HG03378 (cell line): ENCODE results near the gene MYO10.
"Not testable (repeated sequence)": the region's sequence is repeated elsewhere in the genome, so short reads cannot be mapped to it uniquely, and the experiment has no call there.

ENCODE experiments used
- ATAC-seq: cut with Tn5 transposase; IDR thresholded peaks from one replicate; pipeline ENCODE4 v1.9.1; 2021; ENCODE audit warnings: mild to moderate bottlenecking, moderate library complexity; ENCODE audit not compliant: unreplicated experiment

Gene MYO10

DNA sequence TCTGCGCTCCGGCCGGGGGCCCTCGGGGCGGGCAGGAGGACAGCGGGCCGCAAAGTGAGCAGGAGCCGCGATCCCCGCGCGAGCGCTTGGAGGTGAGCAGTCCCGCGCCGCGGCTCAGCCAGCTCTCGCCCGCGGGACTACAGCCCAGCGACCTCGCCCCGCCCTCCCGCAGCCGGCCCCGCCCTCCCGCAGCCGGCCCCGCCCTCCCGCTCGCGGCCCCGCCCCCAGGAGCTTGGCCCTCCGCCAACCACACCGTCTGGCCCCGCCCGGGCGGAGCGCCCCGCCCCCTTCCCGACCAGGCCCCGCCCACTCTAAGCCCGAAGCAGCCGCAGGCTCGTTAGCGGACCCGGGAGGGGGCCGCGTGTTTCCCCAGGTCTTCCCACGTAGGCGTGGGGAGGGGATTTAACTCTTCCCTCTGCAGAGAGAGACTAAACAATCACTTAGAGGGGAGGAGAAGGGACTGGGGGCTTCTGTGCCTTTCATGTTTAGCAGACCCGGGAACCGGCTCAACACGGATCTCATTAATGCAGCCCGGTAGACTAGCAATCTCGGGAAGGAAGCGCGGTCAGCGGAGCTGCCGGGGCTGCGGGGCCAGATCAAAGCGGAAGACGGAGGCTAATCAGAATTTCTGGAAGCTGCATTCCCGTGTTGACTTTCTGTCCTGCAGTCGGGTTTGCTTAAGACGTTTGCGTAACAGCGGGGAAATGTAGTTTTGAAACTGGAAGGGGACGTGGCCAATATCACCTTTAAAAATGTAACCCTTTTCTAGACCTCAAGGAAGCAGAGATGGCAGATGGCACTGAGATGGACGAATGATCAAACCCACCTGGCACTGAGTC, at the start of gene MYO10:
Gene MYO10, minus strand, starts transcription at position 139 of the 839 bp plus-strand sequence. CDS start 480 bp downstream, outside the sequence.
- ATAC-seq = peak; percentile 39

DNA sequence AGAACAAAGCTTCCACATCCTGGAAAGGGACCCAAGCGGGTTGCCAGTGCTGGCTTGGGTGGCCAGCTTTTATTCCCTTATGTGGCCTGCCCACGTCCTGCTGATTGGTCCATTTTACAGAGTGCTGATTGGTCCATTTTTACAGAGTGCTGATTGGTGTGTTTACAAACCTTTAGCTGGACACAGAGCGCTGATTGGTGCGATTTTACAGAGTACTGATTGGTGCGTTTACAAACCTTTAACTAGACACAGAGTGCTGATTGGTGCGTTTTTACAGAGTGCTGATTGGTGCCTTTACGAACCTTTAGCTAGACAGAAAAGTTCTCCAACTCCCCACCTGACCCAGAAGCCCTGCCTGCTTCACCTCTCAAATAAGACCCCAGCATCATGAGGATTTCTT, 49.2 kb upstream of the MYO10 start:
- not testable (repeated sequence) for ATAC-seq

DNA sequence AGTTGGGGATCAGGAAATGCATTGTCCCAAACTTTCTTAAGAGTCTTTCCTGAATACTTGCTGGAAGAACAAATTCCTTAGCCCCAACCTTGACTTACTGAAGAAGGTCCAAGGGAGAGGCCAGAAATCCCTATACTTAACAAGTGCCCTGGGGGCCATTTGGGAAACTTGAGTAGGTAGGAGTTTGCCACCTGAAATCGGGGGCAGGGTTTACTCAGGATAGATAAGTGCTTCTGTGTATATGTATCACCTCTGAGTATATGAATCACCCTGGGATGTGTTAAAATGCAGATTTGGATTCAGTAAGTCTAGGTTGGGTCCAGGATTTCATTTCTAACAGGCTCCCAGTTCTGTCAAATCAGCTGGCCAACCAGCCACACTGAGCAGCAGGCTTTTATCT, 47.9 kb upstream of the MYO10 start:
- ATAC-seq = no peak

DNA sequence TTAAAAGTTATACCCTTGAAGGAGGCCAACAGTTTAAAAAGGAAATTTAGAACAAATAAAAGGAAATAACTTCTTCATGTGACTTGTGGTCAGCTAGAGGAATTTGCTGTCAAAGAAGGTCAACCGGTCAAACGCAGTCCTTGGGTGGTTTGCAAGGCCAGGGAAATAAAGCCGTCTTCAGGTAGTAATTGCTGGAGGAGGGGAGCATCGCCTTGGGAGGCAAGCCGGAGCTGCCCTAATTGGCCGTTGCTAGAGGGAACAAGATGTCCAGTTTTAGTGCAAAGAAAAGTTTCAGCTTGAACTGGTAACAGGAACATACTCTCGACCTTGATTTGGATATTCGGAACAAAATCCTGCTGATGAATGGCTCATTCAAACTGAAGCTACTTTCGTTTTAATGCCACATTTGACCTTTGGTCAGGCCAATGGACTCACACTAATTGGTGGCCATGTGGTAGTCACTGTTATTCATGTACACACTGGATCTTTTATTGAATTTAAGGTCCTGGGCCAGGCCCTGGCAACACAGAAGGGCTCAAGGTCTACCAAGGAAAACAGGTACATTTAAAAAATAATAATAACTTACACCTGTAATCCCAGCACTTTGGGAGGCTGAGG, 47.0 kb upstream of the MYO10 start:
- ATAC-seq = no peak

DNA sequence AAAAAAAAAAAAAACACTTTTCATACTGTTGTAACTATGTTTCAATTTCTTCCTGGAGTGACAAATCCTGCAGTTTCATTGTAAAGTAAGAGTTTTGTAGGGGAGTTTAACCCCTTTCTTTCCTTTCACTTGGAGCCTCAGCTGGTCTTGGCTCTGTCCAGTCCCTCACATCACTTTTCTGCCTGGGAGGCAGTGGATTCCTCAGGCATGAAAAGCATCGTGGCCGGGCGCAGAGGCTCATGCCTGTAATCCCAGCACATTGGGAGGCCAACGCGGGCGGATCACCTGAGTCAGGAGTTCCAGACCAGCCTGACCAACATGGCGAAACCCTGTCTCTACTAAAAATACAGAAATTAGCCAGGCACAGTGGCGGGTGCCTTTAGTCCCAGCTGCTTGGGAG, 45.6 kb upstream of the MYO10 start:
- ATAC-seq = no peak

DNA sequence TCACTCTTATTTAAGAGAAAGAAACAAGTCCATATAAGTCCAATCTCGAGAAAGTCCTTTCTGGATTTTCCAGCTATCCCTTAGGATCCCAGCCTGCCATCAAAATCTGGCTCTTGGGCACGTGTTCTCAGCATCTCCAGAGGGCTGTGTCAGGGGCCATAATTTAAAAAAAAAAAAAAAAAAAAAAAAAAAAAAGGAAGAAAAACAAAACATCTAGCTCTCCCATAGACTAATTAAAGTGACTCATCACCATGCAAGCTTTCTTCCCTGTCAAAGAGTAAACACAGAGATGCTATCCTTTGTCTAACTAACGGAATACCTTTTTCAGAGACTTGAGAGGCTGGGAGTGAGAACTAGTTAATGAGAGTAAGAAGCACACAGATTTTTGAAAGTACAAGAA, 44.9 kb upstream of the MYO10 start:
- ATAC-seq = no peak

DNA sequence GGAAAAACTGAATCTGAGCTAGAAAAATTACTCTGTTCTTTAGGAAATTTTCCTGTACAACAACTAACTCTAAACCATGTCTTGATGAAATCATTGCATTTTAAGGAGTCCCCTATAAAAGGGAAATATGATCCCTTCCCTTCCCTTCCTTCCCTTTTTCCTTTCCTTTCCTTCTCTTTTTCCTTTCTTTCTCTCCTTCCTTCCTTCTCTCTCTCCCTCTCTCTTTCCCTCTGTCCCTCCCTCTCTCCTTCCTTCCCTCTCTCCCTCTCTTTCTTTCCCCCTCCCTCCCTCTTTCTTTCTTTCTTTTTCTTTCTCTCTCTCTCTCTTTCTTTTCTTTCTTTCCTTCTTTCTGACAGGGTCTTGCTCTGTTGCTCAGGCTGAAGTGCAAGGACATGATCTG, 42.2 kb upstream of the MYO10 start:
- no peak for ATAC-seq

DNA sequence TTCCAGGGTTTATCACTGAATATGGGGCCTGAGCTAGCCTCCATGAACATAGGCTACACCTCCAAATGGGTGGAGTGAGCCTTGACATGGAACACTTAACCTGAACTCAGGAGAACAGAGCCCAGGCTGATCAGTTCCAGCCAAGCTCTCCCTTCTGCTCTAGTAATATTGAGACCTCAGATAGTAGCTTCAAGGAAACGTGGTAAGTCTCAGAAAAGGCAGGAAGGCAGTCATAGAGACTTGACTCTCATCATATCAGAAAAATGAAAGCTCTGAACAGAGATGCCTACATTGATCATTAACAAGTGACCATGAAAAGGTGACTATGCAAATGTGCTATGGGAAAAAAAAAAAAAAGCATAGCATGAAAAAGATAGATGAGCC, 40.5 kb upstream of the MYO10 start:
- peak; percentile 91 for ATAC-seq

DNA sequence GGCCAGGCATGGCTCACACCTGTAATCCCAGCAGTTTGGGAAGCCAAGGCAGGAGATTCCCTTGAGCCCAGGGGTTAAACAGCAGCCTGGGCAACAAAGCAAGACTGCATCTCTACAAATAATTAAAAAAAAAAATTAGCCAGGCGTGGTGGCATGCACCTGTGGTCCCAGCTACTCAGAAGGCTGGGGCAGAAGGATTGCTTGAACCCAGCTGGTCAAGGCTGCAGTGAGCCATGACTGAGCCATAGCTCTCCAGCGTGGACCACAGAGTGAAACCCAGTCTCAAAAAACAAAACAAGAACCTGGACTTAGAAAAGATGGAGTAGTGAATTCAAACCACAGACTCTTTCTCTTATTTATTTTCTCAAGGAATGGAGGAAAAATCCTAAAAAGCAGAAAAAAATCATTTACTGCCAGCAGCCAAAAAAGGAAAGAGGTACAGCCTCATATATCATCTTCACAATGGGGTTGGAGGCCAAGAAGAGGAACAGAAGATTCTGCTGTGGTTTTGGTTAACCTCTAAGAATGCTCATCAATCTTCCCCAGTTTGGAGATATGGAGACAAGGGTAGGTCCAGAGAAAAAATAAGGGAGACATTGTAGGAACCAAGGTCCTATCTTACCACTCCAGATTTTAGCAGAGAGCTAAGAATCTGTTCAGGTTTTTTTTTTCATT, 40.0 kb upstream of the MYO10 start:
- ATAC-seq = peak; percentile 80

DNA sequence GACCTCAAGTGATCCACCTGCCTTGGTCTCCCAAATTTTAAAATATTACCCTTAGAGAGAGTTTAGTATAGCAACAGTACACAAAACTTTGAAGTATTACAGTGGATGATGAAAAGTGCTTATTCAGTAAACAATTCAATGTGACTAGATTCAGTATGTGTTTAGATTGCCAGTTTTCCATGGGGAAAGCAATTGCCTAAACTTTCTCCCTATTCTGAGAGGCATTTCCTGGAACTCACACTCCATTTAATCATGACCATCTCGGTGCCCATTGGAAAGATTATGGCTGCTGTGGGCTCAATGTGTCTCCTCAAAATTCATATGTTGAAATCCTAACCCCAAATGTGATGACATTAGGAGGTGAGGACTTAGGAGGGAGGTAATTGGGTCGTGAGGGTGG, 38.9 kb upstream of the MYO10 start:
- no peak for ATAC-seq

DNA sequence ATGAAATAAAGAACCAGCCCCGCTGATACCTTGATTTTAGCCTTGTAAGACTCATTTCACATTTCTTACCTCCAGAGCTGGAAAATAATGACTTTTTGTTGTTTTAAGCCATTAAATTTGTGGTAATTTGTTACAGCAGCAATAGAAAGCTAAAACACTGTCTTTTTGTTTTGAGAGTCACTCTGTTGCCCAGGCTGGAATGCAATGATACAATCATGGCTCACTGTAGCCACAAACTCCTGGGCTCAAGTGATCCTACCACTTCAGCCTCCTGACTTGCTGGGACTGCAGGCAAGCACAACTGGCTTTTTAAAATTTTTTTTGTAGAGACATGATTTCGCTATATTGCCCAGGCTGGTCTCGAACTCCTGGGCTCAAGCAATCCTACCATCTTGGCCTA, 34.7 kb upstream of the MYO10 start:
- ATAC-seq = no peak

DNA sequence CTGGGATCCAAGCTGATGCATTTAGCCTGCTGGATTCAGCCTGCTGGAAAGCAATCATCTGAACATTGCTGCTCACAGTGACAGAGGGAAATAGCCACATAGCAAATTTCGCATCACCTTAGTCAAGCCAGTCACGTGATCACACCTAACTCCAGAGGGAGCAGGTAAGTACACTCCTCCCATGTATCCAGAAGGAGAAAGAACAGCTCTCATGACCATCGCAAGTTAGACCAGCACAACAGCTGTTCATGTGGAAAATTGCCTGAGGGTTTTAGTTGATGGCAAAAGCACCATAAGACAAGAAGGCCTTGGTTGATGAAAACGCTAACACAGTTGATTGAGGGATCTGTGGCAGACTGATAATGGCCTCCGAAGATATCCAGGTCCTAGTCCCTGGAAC, 34.2 kb upstream of the MYO10 start:
- ATAC-seq = no peak

DNA sequence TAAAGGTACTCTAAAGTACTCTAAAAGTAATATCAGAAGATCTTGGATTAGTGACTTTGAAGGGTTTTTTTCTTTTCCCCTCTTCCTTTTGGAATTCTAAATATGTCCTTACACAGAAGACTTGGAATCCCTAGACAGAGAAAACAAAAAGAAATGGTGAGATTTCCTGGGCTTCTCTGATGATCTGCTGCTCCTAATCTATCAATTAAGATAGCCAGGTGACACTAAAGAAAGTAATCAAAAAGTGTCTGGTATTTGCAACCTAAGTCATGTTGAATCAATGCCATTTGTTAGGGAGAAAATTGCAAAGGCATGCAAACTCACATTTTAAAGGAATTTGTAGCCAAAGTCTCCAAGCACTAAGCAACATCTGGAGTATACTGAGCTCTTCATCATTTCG, 29.5 kb upstream of the MYO10 start:
- ATAC-seq = no peak

DNA sequence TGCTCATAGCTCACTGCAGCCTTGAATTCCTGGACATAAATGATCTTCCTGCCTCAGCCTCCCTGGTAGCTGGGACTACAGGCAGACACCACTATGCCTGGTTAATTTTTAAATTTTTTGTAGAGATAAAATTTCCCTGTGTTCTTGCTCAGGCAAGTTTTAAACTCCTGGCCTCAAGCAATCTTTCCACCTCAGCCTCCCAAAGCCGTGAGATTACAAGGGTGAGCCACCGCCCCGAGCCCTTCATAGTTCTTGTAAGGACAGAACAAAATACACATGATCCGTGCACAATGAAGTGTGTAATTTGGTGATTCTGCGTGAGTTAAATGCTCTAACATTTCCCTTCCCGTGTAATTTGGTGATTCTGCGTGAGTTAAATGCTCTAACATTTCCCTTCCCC, 27.7 kb upstream of the MYO10 start:
- no peak for ATAC-seq

DNA sequence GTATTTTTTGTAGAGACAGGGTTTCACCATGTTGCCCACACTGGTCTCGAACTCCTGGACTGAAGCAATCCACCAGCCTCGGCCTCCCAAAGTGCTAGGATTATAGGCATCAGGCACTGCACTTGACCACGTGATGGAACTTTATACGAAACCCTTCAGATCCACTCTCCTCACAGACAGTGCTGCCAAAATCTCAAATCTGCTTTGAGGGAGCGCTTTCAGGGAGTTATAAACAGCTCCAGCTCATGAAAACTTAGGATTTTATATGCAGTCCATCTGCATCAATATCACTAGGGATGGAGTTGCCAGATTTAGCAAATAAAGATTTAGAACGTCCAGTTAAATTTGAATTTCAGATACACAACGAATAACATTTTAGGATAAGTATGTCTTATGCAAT, 25.0 kb upstream of the MYO10 start:
- ATAC-seq = no peak

DNA sequence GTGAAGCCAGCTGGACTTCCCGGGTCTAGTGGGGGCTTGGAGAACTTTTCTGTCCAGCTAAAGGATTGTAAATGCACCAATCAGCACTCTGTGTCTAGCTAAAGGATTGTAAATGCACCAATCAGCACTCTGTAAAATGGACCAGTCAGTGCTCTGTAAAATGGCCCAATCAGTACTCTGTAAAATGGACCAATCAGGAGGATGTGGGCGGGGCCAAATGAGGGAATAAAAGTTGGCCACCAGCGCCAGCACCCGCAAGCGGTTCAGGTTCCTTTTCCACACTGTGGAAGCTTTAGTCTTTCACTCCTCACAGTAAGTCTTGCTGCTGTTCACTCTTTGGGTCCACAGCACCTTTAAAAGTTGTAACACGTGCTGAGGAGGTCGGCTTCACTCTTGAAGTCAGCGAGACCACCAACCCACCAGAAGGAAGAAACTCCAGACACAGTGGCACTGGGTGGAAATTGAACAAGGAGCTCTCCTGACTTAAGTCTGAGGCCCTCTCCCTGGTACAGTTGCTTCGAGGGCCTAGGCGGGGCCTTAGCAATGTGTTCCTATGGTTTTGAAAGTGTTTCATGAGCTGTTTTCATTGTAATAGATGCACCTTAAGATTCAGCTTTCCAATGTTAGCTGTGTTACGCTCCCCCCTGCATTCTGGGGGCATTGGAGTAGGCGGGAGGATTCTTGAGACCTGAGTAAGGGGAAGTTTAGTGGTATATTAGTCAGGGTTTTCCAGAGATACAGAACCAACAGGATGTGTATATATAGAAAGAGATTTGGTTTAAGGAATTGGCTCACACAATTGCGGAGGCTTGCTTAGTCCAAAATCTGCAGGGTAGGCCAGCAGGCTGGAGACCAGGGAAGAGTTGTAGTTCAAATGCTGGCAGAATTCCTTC, 21.5 kb upstream of the MYO10 start:
- ATAC-seq = no peak

DNA sequence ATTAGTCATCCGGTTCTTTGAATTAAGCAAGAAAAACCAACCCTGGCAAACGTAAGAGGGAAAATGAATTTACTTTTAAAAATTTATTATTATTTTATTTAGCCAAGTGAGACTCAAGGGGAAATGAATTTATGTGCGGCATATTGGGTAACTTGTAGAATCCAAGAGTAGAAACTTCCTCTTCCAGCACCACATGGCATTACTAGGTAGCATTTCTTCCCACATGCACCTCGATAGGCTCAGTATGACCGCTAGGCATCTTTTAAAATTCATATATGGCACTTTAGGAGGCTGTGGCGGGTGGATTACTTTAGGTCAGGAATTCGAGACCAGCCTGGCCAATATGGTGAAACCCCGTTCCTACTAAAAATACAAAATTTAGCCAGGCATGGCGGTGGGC, 17.6 kb upstream of the MYO10 start:
- ATAC-seq = no peak

DNA sequence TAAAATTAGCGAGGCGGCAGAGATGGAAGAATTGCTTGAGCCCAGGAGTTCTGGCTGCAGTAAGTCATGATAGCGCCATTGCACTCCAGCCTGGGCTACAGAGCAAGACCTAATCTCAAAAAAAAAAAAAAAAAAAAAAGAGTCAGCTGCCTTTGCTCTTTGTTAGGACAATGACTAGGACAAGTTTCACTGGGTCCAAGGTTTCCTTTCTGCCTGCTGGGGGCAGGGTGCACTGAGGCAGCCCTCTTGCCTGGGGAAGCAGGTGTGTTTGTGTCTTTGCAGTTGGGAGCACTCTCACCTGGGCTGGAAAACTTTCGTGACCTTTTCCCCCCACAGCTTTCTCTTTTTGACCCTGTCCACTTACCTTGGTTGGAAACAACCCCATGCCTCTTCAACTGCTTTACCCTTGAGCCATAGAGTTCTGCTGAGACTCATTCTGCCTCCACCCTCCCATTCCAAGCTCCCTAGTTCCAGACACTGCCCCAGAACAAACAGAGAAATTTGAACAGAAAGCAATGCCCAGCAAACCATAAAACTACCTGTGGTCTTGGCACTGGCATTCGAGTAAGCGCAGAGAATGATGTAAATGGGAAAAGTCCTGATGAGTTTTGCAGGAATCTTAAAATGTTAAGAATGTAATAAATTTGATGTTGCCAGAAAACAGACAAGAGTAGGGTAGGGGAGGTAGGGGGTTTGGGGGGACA, 17.0 kb upstream of the MYO10 start:
- ATAC-seq = no peak

DNA sequence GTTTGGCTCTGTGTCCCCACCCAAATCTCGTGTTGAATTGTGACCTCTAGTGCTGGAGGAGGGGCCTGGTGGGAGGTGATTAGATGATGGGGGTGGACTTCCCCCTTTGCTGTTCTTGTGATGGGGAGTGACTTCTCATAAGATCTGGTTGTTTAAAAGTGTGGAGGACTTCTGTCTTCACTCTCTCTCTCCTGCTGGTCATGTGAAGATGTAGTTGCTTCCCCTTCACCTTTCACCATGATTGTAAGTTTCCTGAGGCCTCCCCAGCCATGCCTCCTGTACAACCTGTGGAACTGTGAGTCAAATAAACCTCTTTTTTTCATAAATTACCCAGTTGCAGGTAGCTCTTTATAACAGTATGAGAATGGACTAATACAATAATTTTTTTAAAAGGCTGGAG, 10.6 kb upstream of the MYO10 start:
- no peak for ATAC-seq

DNA sequence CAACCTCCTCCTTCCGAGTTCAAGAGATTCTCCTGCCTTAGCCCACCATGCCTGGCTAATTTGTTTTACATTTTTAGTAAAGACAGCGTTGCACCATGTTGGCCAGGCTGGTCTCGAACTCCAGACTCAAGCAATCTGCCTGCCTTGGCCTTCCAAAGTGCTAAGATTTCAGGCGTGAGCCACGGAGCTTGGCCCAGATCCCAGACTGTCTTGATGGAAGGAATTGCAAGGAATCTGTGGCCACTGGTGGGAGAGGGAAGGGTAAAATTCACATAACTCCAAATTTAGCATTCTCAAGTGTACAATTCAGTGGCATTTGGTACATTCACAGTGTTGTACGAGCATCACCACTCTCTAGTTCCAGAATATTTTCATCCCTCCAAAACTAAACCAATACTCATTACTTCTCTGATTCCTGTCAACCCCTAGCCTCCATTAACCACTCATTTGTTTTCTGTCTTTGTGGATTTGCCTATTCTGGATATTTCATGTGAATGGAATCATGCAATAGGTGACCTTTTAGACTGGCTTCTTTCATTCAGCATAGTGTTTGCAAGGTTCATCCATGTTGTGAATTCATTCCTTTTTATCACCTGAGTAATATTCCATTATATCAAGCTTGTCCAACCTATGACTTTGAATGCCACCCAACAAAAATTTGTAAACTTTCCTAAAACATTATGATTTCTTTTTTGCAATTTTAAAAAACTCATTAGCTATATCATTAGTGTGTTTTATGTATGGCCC, 8.9 kb upstream of the MYO10 start:
- ATAC-seq = no peak
